Naive thymus-derived CD4-positive, alpha-beta T cell (primary cell): ENCODE data around the gene SLC25A47. TPM values are rescaled to one million over a fixed set of nuclear protein-coding genes. Genes with fewer than 3 reads are reported as not detected.
"Not testable (repeated sequence)": the region's sequence is repeated elsewhere in the genome, so short reads cannot be mapped to it uniquely, and the experiment has no call there.

Experiments
- ATAC-seq: fragments of 150-1000 bp; cut with Tn5 transposase; 2 replicates; pipeline ENCODE4 v1.10.0; 2021; ENCODE audit warnings: mild to moderate bottlenecking, moderate library complexity
- CTCF ChIA-PET: fragments of 350-600 bp; sonication (Branson Sonifier 250); formaldehyde crosslinking; loops from one replicate; lab custom pipeline; 2021; ENCODE audit warnings: antibody characterized with exemption; lab: Charles Lee
- POLR2A ChIA-PET: fragments of 350-600 bp; sonication (Branson Sonifier 250); formaldehyde crosslinking; loops from one replicate; lab custom pipeline; 2021; ENCODE audit warnings: antibody characterized with exemption, inconsistent platforms; lab: Charles Lee
- DNase-seq, 9 donors: peaks; one replicate each; pipeline versions ENCODE4 v3.0.0 to v3.0.0-alpha.2; 2020 to 2022; ENCODE audit warnings: mixed read lengths in 1 of 9
- H3K27ac ChIP-seq: one replicate; pipeline ENCODE4 v1.7.0; 2013; ENCODE audit warnings: mild to moderate bottlenecking, low read depth, low read length, moderate library complexity
- H3K27me3 ChIP-seq, 2 donors: one replicate each; pipeline ENCODE4 v1.7.0; 2013; ENCODE audit warnings: low read length in 2 of 2, mild to moderate bottlenecking in 2 of 2, moderate library complexity in 2 of 2; ENCODE audit not compliant: control insufficient read depth in 2 of 2, insufficient read depth in 2 of 2
- H3K36me3 ChIP-seq, 3 experiments: 1 replicate in 2 of 3; 2 replicates in 1 of 3; pipeline ENCODE4 v1.7.0; 2013; ENCODE audit warnings: low read length in 3 of 3, mild to moderate bottlenecking in 3 of 3, moderate library complexity in 1 of 3; ENCODE audit not compliant: insufficient read depth in 3 of 3, control insufficient read depth in 2 of 3
- H3K4me1 ChIP-seq, 2 donors: one replicate each; pipeline ENCODE4 v1.7.0; 2013; ENCODE audit warnings: low read length in 2 of 2, mild to moderate bottlenecking in 2 of 2, moderate library complexity in 1 of 2; ENCODE audit not compliant: control insufficient read depth in 2 of 2, insufficient read depth in 2 of 2
- H3K4me3 ChIP-seq: 2 replicates; pipeline ENCODE4 v1.7.0; 2013; ENCODE audit warnings: mild to moderate bottlenecking, low read length
- H3K9me3 ChIP-seq, 3 experiments: 1 replicate in 2 of 3; 2 replicates in 1 of 3; pipeline ENCODE4 v1.7.0; 2013; ENCODE audit warnings: low read length in 3 of 3; ENCODE audit not compliant: control insufficient read depth in 2 of 3
- H3K27ac Mint-ChIP-seq, 9 donors: one replicate each; pipeline ENCODE4 v1.8.0; 2020 to 2022; ENCODE audit warnings: mixed read lengths in 9 of 9, mild to moderate bottlenecking in 8 of 9, moderate library complexity in 5 of 9, inconsistent platforms in 2 of 9
- H3K27me3 Mint-ChIP-seq, 5 donors: one replicate each; pipeline ENCODE4 v1.8.0; 2021 to 2022; ENCODE audit warnings: mixed read lengths in 5 of 5, mild to moderate bottlenecking in 1 of 5
- H3K36me3 Mint-ChIP-seq, 5 donors: one replicate each; pipeline ENCODE4 v1.8.0; 2020 to 2022; ENCODE audit warnings: mixed read lengths in 5 of 5, mild to moderate bottlenecking in 3 of 5, inconsistent platforms in 1 of 5
- H3K4me1 Mint-ChIP-seq, 7 donors: one replicate each; pipeline ENCODE4 v1.8.0; 2020 to 2022; ENCODE audit warnings: mixed read lengths in 7 of 7, mild to moderate bottlenecking in 3 of 7, inconsistent platforms in 1 of 7
- H3K4me3 Mint-ChIP-seq, 10 donors: one replicate each; pipeline ENCODE4 v1.8.0; 2020 to 2022; ENCODE audit warnings: mild to moderate bottlenecking in 10 of 10, mixed read lengths in 10 of 10, moderate library complexity in 6 of 10, inconsistent platforms in 2 of 10
- H3K9me3 Mint-ChIP-seq, 11 donors: one replicate each; pipeline ENCODE4 v1.8.0; 2020 to 2022; ENCODE audit warnings: mixed read lengths in 11 of 11, mild to moderate bottlenecking in 4 of 11, inconsistent platforms in 1 of 11, moderate library complexity in 1 of 11
- intact Hi-C, 2 donors: fragments of 100-400 bp; cut with micrococcal nuclease; formaldehyde crosslinking; loops; one replicate each; pipeline ENCODE4 v1.15.1; 2023
- polyA plus RNA-seq, 2 donors: library from polyadenylated mRNA; unstranded; fragments of 300-500 nt; fragmentation: Illumina TruSeq; gene quantifications; one replicate each; pipeline ENCODE4 v1.2.3, GENCODE V29; 2021
- total RNA-seq, 6 experiments: library from RNA in 5 of 6; stranded (reverse) in 5 of 6; gene quantifications; 1 replicate in 5 of 6; 2 replicates in 1 of 6; pipeline ENCODE4 v1.2.3 and lab custom pipeline; 2021 to 2026

SLC25A47 gene
- total and polyA plus RNA-seq, 7 experiments from 2014 or later = not detected

DNA sequence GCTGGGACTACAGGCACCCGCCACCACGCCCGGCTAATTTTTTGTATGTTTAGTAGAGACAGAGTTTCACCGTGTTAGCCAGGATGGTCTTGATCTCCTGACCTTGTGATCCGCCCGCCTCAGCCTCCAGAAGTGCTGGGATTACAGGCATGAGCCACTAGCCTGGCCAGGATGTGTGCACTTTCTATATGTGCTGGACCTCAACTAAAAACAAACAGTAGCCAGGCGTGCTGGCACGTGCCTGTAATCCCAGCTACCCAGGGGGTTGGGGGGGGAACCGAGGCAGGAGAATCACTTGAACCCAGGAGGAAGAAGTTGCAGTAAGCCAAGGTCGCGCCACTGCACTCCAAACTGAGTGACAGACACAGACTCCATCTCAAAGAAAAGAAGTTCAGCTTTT is 26.4 kb upstream of the SLC25A47 start:
- H3K27ac Mint-ChIP-seq, H3K36me3 Mint-ChIP-seq, H3K9me3 Mint-ChIP-seq, H3K36me3 ChIP-seq, H3K4me3 Mint-ChIP-seq, H3K27me3 Mint-ChIP-seq, ATAC-seq, POLR2A ChIA-PET, H3K9me3 ChIP-seq, H3K4me1 ChIP-seq, H3K27me3 ChIP-seq, H3K4me1 Mint-ChIP-seq, H3K27ac ChIP-seq, intact Hi-C loops, DNase-seq, H3K4me3 ChIP-seq: not testable (repeated sequence)
- CTCF ChIA-PET = interaction anchor here (1.0 kb wide), 1 partner anchor 10 kb away, joined by 4 read pairs; no protein-coding TSS in a partner anchor

DNA sequence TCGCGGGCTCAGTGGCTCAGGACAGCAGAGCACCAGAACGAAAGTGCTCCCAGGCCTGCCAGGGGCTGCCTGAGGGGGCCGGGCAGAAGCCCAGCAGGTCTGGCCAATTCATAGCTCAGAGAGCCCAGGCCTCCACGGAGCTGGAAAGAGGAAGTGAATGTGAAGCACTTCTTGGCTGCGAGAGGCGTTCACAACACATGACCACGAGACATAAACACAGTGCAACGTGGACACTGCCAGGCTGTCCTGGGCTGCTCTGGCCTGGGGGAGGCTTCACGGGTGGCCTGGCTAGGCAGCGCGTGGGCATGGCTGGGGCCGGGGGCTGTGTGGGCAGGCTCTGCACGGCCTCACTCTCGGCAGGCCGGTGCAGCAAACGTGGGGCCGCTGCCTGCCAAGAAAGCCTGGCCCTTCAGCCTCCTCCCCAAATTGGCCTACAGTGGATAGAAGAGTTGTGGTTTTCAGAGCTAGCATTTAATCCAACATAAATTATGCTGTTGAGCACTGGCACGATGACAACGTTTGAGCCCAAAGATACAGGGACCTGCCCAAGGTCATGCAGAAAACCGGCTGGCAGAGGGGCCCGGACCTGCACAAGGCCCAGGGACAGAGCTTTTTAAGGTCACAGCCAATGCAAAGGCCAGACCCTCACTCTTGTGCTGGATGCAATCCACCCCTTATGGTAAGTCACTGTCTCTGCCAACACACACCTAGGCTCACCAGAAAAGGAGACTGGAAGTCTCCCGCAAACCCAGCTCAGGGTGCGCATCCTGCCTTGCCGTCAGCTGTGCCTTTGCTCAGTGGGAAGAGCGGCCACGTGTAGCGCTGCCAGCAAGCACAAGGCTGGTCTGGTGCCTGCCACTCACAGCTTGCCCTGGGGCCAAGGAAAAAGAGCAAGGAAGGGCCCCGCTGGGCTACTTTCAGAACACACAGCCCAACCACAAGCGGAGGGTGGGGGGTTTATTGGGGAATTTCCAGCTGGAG is 25.5 kb upstream of the SLC25A47 start:
- no peak overlapping the region for H3K4me3 Mint-ChIP-seq
- peak; percentile 88 for ATAC-seq

GRCh38 chr14:100298551-100299237 is 24.4 kb upstream of the SLC25A47 start:
- CTCF ChIA-PET = no interaction called here
- DNase-seq (no peak), ATAC-seq (no peak)

More for the DNA sequence above, 25.5 kb upstream of the SLC25A47 start:
- Histone ChIP-seq H3K36me3 (no peaks in the 10 kb centered on the region), H3K27me3 (no peaks in the 10 kb centered on the region), H3K27ac (no peak overlapping the region), H3K4me1 (no peaks in the 10 kb centered on the region), H3K9me3 (no peaks in the 10 kb centered on the region), H3K4me3 (no peak overlapping the region)
- H3K27ac Mint-ChIP-seq = no peak overlapping the region
- no peak for DNase-seq
- intact Hi-C loops = no loop called here
- peaks cover 0 to 2% (median 0%) of the 10 kb centered on the region in 5 donors for H3K27me3 Mint-ChIP-seq
- POLR2A ChIA-PET = no interaction called here
- no peaks in the 10 kb centered on the region for H3K9me3 Mint-ChIP-seq
- CTCF ChIA-PET = no interaction called here
- no peaks in the 10 kb centered on the region for H3K36me3 Mint-ChIP-seq
- H3K4me1 Mint-ChIP-seq = peaks cover 0 to 8% (median 0%) of the 10 kb centered on the region in 7 donors

GRCh38 chr14:100299238-100299560 is 23.9 kb upstream of the SLC25A47 start:
- no peaks in the 10 kb centered on the region for H3K9me3 Mint-ChIP-seq
- Histone ChIP-seq H3K36me3 (no peaks in the 10 kb centered on the region), H3K4me1 (no peaks in the 10 kb centered on the region), H3K9me3 (no peaks in the 10 kb centered on the region), H3K27me3 (no peaks in the 10 kb centered on the region), H3K4me3 (no peak overlapping the region), H3K27ac (no peak overlapping the region)
- H3K4me1 Mint-ChIP-seq = peaks cover 0 to 8% (median 0%) of the 10 kb centered on the region in 7 donors
- intact Hi-C loops = no loop called here
- ChIA-PET CTCF (no interaction called here), POLR2A (no interaction called here)
- H3K36me3 Mint-ChIP-seq = no peaks in the 10 kb centered on the region
- no peak for ATAC-seq
- H3K4me3 Mint-ChIP-seq = no peak overlapping the region
- no peak overlapping the region for H3K27ac Mint-ChIP-seq
- DNase-seq = no peak
- H3K27me3 Mint-ChIP-seq = peaks cover 0 to 4% (median 0%) of the 10 kb centered on the region in 5 donors

More at GRCh38 chr14:100298551-100299237, 24.4 kb upstream of the SLC25A47 start:
- H3K9me3 Mint-ChIP-seq = no peaks in the 10 kb centered on the region
- peaks cover 0 to 8% (median 0%) of the 10 kb centered on the region in 7 donors for H3K4me1 Mint-ChIP-seq
- no peaks in the 10 kb centered on the region for H3K4me1 ChIP-seq
- no peak overlapping the region for H3K27ac Mint-ChIP-seq
- no peaks in the 10 kb centered on the region for H3K36me3 Mint-ChIP-seq
- no peak overlapping the region for H3K27ac ChIP-seq
- no peaks in the 10 kb centered on the region for H3K36me3 ChIP-seq
- POLR2A ChIA-PET = no interaction called here
- intact Hi-C loops = no loop called here
- no peak overlapping the region for H3K4me3 ChIP-seq
- H3K9me3 ChIP-seq = no peaks in the 10 kb centered on the region
- H3K27me3 ChIP-seq = no peaks in the 10 kb centered on the region
- no peak overlapping the region for H3K4me3 Mint-ChIP-seq
- H3K27me3 Mint-ChIP-seq = peaks cover 0 to 2% (median 0%) of the 10 kb centered on the region in 5 donors

- H3K4me1 Mint-ChIP-seq = peaks cover 0 to 17% (median 10%) of the 10 kb centered on the region in 7 donors
- Histone ChIP-seq H3K36me3 (no peaks in the 10 kb centered on the region), H3K27me3 (no peaks in the 10 kb centered on the region), H3K9me3 (no peaks in the 10 kb centered on the region), H3K4me3 (no peak overlapping the region), H3K27ac (no peak overlapping the region), H3K4me1 (peaks cover 4 to 7% of the 10 kb centered on the region in 2 donors)
- H3K27me3 Mint-ChIP-seq = peaks cover 0 to 22% (median 0%) of the 10 kb centered on the region in 5 donors
- no peaks in the 10 kb centered on the region for H3K36me3 Mint-ChIP-seq
- ATAC-seq (no peak), DNase-seq (no peak)
- POLR2A ChIA-PET = no interaction called here
- no peak overlapping the region for H3K27ac Mint-ChIP-seq
- intact Hi-C loops = loop anchor here (10.0 kb wide), 3 partner anchors 242 to 818 kb away; partner anchors contain the start of genes CCNK (in 1 of the 2) and SETD3 (in 1 of the 2)
- CTCF ChIA-PET = interaction anchor here (0.7 kb wide), 1 partner anchor 8 kb away, joined by 4 read pairs; no protein-coding TSS in a partner anchor
- H3K4me3 Mint-ChIP-seq = no peak overlapping the region
- no peaks in the 10 kb centered on the region for H3K9me3 Mint-ChIP-seq
Observed at GRCh38 chr14:100302616-100303015, 20.5 kb upstream of the SLC25A47 start.

DNA sequence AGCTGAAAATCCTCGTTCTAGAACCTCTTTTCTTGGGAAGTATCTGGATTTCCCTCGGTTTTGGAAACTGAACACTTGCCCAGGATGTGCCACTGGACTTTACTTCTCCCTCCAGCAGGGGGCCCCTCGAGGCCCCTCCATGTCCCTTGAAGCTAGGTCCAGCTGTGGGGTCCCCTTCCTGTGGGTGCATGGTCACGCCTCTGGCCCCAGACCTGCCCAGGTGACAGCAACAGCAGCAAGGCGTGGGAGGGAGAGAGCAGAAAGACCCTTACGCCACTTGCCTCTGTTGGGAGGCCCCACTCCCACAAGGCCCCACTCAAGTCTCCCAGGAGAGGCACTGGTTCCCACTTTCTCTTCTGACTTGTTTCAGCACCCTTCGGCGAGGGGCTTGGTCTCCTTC is 20.0 kb upstream of the SLC25A47 start:
- Histone ChIP-seq H3K4me1 (peaks cover 4 to 7% of the 10 kb centered on the region in 2 donors), H3K36me3 (no peaks in the 10 kb centered on the region), H3K27ac (no peak overlapping the region), H3K27me3 (no peaks in the 10 kb centered on the region), H3K9me3 (no peaks in the 10 kb centered on the region), H3K4me3 (no peak overlapping the region)
- CTCF ChIA-PET = interaction anchor here (0.7 kb wide), 1 partner anchor 9 kb away, joined by 4 read pairs; no protein-coding TSS in a partner anchor
- Mint-ChIP-seq H3K27ac (no peak overlapping the region), H3K27me3 (peaks cover 0 to 27% (median 0%) of the 10 kb centered on the region in 5 donors), H3K36me3 (no peaks in the 10 kb centered on the region), H3K9me3 (no peaks in the 10 kb centered on the region), H3K4me3 (no peak overlapping the region), H3K4me1 (peaks cover 0 to 22% (median 10%) of the 10 kb centered on the region in 7 donors)
- POLR2A ChIA-PET = no interaction called here
- ATAC-seq = no peak
- intact Hi-C loops = loop anchor here (10.0 kb wide), 3 partner anchors 242 to 818 kb away; partner anchors contain the start of genes CCNK (in 1 of the 2) and SETD3 (in 1 of the 2)
- no peak for DNase-seq
